GM21367 (cell line): Measurements from ENCODE around the gene FAM216B.
"Not testable (repeated sequence)": the region's sequence is repeated elsewhere in the genome, so short reads cannot be mapped to it uniquely, and the experiment has no call there.

Source experiments
- ATAC-seq: cut with Tn5 transposase; IDR thresholded peaks from one replicate; pipeline ENCODE4 v1.9.1; 2021; ENCODE audit not compliant: unreplicated experiment

FAM216B gene

GRCh38 chr13:42781352-42781751 is at the start of gene FAM216B:
Gene FAM216B (plus strand): TSS chr13:42781584. CDS start chr13:42784068, 2,484 bp downstream.
- no peak for ATAC-seq

- ATAC-seq: no peak
Measured at GRCh38 chr13:42732073-42732472, 49.3 kb upstream of the FAM216B start.

DNA sequence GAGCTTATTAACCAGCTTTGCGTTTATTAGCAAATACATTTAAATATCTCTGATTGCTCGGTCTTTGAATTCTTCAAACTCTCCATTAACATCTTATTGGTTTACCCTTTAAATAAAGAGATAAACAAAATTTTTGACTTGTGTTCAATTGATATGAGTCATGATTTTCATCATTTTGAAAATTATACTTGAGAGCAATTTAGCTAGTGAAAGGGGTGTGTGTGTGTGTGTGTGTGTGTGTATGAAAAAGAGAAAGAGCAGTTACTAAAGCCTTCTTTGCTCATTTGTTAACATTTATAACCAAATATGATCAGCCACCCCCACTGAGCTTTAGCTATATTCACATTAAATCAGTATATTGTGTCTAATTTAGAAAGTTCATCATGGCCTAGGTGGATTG is 48.3 kb upstream of the FAM216B start:
- no peak for ATAC-seq

DNA sequence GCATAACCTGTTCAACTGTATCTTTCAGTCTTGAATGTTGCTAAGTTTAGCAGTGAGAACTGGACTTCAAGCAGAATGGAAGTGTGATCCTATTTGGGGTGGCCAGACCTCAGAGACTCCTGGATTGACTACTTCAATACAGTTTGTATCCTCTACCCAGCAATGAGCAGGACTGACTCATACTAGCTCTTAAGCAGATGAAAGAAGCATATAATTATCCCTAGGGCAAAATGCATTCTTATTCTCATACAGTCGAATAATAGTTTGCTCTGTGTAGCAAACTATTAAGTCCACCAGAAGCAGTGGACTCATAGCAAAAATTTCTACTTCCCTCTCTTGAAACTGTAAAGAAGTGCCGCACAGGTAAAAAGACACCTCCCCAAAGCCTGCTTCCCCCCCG is 46.4 kb upstream of the FAM216B start:
- ATAC-seq: no peak

- no peak for ATAC-seq
Measured at GRCh38 chr13:42740753-42741152, 40.6 kb upstream of the FAM216B start.

- ATAC-seq: no peak
Measured at GRCh38 chr13:42741914-42742313, 39.5 kb upstream of the FAM216B start.

DNA sequence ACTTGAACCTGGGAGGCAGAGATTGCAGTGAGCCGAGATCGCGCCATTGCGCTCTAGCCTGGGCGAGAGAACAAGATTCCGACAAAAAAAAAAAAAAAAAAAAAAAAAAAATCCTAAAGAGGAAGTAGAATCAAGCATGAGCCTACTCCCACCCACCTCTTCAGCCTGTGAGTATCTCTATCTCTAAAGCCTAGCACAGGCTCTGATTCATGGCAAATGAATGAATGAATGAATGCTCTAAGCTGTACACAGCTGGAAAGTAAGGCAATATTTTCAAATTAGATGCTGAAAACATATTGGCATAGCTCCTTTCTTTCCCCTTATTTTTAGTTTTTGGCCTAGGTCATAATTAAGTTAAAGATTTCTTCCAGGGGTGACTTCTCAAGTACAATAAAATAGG is 35.7 kb upstream of the FAM216B start:
- no peak for ATAC-seq

DNA sequence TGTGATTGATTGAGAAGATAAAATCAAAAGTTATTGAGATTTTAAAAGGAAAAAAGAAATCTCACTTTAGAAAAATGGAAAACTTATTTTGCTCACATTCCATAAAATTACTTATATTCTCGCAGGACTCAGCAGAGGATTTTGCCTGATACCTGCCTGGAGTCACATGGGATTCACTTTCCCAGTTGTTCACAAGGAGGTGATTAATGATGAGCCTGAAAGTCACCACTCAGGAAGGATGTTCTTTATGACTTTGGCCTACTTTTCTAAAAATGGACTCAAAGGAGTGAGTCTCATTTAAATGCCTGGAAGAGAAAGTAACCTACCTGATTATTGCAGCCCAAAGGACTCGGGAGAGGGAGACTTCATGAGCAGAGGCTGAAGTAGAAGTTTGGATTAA is 34.5 kb upstream of the FAM216B start:
- ATAC-seq: no peak

- no peak for ATAC-seq
Measured at GRCh38 chr13:42747399-42747873, 33.9 kb upstream of the FAM216B start.

- ATAC-seq: no peak
Measured at GRCh38 chr13:42750794-42751193, 30.6 kb upstream of the FAM216B start.

- no peak for ATAC-seq
Measured at GRCh38 chr13:42751693-42752092, 29.7 kb upstream of the FAM216B start.

DNA sequence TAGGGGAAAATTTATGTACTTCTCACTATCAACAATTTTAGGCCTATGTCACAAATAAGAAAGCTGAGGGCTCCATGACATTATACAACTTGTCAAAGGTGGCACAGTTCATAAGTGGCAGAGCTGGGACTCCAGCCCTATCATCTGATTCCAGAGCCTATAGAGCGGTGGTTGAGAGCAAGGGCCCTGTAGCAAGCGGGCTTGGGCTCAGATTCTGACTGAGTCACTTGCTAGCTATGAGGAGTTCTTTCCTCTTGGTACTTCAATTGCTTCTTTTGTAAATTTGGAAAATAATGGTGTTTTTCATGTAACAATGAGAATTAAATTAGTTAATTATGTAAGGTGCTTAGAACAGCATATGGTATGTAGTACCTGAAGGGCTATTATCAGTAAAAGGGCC is 28.7 kb upstream of the FAM216B start:
- no peak for ATAC-seq

DNA sequence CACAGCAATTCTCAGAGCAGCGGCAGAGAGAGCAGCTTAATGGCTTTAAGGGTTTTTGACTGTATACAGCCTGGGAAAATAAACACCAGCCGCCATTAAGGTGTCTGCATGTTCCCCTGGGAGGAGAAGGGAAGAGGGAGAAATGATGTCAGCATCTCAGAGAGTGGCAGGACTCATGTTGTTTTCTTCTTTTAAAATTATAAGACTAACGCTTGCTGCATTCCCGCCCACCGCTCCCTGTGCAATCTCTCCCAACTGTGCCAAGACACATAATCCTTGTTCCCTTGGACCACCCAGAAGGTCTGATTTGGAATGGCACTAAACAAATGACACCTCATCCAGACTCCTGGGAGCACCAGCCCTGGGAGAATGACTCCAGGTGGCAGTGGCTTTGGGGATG is 27.7 kb upstream of the FAM216B start:
- ATAC-seq: no peak

GRCh38 chr13:42754801-42755510 is 26.4 kb upstream of the FAM216B start:
- no peak for ATAC-seq

- no peak for ATAC-seq
Measured at GRCh38 chr13:42757678-42758420, 23.5 kb upstream of the FAM216B start.

- no peak for ATAC-seq
Measured at GRCh38 chr13:42758515-42758914, 22.9 kb upstream of the FAM216B start.

DNA sequence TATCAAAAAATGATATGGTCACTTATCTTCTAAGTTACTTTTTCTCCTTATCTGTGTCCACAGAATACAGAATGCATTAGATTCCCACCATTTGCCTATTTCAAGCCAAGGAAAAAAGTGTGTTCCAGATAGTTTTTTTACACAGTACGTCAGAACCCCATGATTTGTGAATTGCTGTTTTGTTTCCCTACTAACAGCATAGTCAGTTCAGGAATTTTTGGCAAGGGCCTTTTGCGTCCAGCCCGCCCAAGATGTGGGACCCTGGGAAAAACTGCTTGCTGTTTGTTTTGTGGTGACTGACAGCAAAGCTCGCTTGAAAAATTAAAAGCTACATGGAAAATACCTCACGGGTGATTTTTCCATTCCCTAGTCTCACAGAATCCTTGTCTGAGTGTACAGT is 20.4 kb upstream of the FAM216B start:
- ATAC-seq: no peak

GRCh38 chr13:42762251-42762650 is 19.1 kb upstream of the FAM216B start:
- ATAC-seq: no peak

DNA sequence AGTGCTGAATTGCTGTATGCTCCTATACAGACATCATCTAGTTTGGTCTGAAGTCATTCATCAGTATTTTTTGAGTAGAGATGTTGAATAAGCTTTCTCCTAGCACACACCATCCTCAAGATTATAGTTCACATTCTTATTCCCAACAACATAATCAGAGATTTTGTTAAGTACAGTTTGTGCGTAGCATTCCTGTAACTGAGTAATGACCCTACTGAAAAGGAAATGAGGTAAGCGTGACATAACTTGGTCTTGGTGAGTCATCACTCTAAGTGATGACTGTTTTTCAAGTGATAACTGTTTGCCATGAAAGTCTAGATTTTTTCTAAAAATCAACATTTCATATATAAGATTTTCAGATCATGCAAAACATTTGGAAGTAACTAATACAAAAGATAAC is 18.5 kb upstream of the FAM216B start:
- no peak for ATAC-seq

DNA sequence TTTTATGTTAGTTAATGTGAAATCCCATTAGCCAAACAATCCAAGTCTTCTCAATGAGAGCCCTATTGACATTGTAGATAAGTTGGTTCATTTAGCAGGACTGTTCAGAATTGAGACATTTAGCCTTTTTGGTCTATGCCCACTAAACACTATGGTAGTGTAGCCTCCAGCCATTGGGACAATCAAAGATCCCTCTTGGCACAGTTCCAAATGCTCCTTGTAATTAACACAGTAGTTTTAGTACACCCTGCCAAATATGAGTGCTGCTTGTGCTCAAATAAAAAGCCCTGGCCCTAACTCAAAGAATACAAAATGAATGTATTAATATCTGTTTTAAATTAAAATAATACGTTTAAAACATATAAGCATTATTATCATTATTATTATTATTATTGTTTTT is 15.4 kb upstream of the FAM216B start:
- ATAC-seq: no peak

- ATAC-seq: no peak
Measured at GRCh38 chr13:42769650-42770049, 11.7 kb upstream of the FAM216B start.

DNA sequence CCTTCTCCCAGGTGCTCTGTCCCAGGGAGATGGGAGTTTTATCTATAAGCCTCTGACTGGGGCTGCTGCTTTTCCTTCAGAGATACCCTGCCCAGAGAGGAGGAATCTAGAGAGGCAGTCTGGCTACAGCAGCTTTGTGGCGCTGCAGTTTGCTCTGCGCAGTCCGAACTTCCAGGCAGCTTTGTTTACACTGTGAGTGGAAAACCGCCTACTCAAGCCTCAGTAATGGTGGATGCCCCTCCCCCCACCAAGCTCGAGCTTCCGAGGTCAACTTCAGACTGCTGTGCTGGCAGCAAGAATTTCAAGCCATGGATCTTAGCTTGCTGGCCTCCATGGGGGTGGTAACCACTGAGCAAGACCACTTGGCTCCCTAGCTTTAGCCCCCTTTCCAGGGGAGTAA is 4.8 kb upstream of the FAM216B start:
- not testable (repeated sequence) for ATAC-seq
